ENCODE data around the gene INSIG2. TPM values are rescaled to one million over a fixed set of nuclear protein-coding genes. Genes with fewer than 3 reads are reported as not detected.

INSIG2 gene
- total RNA-seq, 1 donor from 2014 or later, result 11.9 TPM

DNA sequence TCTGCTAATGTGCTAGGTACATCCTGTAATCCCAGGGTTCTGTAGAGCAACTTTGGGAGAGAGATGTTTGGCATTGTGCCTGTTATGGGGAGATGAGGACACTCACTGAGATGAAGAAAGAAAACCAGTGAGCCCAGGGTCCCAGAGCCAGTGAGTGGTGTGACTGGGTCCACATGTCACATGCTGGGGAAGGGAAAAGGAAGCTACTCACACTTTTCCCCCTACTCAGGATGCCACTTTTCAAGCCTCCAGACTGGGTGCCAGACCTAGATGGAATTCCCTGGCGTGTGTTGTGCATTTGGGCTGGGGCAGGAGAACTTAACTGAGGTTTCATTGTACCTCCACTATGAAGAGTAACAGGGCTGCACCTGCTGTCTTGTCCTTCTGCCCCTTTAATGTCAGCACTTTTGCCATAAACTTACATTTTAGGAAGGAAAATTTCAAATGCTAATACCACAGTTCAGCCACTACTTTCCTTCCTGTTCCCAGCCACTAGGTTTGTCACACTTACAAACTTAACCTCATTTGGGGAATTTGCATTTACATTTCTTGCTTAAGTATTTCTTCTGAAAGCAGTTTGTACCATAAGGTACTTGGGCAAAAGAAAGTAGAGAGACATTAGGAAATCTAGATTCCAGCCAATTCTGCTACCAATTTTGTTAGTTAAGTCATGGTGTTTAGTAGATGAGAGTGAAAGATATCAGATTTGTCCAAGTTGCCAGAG lies 10.2 kb downstream of the INSIG2 start:
- no peak for DNase-seq (ENCODE audit: low read depth in 2 of 2)

DNA sequence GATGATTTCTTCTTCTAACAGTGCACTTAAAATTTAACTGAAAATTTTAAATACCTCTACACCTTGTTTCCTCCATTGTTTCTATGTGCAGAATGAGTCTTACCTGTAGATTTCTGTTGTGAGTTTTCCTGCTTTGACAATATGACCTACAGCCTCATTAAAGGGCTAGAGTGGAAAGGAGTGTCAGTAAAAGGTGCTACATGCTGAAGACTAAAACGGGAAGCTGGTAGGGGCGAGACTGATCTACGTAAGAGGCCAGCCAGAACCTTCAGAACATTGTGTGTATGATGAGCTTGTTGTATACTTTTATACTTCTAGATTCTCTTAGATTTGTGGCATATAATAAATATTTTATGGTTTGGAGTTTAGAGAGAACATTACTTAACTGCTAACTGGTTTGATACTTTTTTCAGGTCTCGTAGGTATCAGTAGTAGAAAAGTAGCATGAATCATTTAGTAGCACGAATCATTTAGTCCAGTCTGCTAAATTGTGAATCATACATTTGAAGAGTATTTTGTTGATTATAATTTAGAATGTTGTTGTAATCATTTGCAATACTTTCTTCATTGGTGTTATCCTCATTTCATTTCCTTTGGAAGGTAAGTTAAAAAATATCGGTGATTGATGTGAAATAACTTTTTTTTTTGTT lies 14.3 kb downstream of the INSIG2 start:
- no peak for DNase-seq (ENCODE audit: low read depth in 2 of 2)

DNA sequence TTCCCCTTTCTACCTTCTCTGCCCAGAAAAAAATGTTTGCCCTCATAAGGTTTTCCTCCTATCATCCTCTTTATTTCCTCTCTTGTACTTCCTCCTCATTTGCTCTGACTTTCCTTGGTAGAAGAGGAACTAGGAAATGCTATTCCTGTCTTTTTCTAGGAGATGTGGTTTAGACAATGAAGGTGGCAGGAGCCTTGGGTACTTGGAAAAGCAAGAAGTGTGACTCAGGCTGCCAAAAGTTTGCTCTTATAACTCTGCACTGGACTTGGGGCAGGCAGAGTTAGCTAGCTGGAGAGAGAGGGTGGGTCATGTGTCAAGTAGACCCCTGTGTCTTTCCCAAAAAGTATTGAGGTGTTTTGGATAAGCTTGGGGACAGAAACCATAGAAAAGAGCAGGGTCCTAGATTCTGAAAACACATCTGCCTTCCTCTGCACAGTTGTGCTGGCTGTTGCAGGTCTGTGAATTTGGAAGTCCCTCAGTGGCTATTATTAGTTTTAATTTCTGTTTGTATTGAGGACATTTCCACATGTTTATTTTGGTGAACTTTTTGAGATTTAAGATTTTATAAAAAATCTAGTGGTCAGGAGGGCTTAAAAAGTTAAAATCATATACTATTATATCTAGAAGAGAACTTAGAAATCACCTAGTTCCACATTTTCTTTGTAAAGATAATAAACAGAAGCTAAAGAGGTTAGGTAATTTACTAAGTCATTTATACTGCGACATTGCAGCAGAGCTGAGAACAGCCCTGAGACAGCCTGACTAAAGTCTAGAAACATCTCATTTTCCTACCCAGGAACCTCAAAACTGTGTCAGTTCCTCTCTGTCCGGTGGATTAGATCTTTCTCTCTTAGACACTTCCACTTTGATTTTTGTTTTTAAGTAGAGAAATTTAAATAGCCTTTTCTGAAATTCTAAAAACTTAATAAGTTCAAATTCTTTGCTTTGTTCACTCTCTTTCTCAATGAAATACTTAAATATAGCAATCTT lies 16.0 kb downstream of the INSIG2 start:
- no peak for DNase-seq (ENCODE audit: low read depth in 2 of 2)

DNA sequence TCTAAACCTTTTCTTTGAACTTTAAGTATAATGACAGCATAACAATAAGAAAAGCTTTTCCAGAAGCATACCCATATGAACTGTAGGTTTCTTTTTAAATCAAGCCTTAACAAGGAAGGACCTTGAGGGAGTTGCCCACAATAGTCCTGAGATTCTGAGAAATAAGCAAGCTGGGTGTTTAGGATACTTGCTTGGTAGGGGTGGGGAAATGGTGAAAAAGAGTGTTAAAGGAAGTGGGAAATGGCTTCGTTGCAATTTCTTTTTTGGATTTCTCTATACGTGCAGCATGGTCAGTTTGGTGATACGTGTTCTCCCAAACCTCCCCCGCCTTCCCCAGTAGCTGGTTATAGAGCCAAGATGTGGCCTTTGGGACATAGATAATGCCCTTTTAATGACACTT lies 17.2 kb downstream of the INSIG2 start:
- no peak for DNase-seq (ENCODE audit: low read depth in 2 of 2)

DNA sequence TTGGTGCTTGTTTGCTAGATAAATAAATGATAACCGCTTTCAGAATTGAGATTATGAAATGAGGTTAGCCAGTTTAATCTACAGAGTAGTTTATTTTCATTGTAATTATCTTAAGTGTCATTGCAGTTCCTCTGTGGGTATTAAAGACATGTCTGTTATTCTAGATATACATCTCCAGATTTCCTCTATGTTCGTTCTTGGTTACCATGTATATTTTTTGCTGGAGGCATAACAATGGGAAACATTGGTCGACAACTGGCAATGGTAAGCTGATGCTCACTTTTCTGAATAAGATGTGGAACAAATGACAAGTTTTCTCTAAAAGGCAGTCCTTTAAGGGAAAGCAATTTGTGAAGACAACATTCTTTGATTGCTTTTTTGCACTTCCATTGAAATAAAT lies 18.7 kb downstream of the INSIG2 start:
- no peak for DNase-seq (ENCODE audit: low read depth in 2 of 2)

DNA sequence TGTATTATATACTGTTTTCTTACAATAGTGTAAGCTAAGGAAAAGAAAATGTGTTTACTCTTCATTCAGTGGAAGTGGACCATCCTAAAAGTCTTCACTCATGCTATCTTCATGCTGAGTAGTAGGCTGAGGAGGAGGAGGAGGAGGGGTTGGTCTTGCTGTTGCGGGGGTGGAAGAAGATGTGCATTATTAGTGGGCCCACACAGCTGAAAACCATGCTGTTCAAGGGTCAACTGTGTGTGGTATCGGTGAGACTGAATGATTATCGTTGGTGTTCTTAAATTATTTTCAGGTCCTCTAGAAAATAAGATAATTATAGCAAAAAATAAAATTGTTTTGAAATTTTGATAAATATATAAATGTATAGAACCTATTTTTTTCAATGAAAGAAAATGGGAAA lies 22.0 kb downstream of the INSIG2 start:
- no peak for DNase-seq (ENCODE audit: low read depth in 2 of 2)

DNA sequence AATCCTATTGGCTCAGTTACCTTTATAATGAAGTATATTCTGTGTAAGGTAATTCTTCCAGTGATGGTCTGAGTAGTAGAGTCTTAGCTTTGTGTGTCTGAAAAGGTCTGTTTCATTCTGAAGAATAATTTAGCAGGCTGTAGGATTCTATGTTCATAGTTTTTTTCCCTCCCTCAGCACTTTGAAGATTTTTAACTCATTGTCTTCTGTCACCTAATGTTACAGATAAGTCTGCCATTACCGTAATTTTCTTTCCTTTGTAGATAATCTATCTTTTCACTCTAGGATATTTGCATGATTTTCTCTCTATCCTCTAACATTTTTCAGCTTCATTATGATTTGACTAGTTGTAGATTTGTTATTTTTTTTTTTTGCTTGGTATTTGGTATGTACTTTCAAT lies 22.7 kb downstream of the INSIG2 start:
- DNase-seq (ENCODE audit: low read depth in 2 of 2), result no peak

DNA sequence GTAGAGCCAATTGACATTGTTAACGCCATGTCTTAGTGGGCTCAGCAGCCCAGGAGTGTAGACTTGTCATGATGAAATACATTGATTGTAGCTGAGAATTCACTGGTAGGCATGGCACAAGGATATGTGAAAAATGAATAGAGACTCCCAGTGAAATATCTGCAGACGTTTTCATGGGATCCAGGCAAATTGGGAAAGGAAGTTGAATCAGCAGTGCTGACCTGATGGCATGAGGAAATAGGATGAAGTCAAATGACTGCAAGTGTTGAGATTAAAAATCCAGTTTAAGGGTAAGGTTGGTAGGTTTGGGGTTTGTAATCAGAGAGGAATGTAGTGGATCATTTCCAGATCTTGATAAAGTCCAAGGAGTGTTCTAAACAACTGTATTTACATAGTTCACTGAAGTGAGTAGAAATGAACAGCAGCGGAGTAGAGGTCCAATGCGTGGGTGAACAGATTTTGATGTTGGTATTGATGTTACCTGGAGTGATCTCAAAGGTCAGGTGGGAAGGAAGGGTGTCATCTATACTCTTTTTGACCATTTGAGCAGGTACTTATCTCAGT lies 24.6 kb downstream of the INSIG2 start:
- peak in 1 of 2 donors; percentile 85 for DNase-seq (ENCODE audit: low read depth in 2 of 2)

DNA sequence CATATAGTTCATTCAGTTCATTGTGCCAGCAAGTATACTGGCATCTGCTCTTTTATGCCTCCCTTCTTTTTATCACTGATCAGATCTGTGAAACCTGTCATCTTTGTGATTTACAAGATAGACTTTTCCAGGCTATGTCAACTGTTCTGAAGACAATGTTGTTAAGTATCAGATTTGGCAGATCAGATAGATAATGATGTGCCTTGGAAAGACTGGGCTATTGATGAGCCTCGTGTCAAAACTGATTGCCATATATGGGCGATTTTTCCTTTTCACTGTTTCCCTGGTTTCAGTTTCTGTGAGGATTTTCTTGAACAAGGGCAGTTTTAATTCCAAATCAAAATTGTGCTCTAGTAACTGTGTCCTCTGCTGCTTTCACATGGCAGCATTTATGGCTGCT lies 26.6 kb downstream of the INSIG2 start:
- no peak for DNase-seq (ENCODE audit: low read depth in 2 of 2)

DNA sequence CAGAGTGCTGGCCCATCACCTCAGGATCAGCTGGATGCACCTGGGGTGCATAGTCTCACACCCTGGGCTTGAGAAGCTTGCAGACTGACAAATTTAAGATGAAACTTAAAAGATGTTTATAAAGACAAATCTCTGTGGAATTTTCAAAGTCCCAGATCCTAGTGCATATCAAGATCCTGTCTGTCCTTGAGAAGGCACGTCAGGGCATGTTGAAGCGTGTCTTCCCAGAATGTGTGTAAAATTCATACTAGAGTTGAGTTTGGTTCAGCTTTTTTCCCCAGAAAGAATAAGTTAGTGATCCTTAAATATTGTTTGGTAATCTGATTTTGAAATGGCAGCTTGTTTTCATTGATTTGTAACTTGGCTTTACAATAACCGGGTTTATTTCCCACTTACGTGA lies 27.5 kb downstream of the INSIG2 start:
- DNase-seq (ENCODE audit: low read depth in 2 of 2), result no peak

DNA sequence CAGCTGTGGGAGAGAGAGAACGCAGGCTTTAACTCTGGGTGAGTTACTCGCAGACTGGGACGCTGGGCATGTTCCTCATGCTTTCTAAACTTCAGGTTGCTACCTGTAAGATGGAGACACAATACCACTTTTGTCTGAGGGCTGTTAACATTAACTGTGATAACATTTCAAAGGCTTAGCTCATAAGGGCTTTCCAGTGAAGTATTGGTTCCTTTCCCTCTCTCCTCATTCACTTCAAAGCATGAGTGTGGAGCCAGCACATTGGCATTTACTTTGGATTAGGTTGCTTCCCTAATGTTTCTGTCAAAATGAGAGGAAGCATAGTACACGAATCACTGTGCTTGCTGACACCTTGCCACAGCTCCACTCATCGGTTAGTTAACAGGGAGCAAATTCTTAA lies 30.2 kb downstream of the INSIG2 start:
- DNase-seq (ENCODE audit: low read depth in 2 of 2), result no peak

DNA sequence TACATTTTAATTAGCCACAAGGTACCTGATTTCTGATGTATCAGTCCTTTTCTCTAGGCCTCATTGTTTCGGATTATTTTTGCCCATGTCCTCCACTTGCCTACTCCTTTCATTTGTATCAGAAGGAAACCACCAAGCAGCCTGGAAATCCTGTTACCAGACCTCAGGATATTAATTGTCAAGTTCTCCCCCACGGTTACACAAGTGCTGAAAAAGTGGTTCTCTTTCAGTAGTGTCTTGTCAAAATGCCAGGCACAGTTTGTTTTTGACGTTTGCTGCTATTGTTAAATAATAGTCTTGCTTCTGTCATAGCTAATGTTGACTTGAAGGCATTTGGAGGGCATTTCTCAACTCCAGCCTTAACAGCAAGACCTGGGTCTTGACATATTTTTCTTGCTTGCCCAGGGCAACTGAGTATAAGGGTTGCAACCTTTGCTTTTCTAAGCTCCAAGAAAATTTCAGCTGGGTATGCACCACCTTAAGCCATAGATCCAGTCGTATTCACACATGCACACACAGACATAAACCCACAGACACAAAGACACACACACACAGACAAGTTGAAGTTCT lies 31.0 kb downstream of the INSIG2 start:
- DNase-seq (ENCODE audit: low read depth in 2 of 2), result peak; percentile 58 to 85

DNA sequence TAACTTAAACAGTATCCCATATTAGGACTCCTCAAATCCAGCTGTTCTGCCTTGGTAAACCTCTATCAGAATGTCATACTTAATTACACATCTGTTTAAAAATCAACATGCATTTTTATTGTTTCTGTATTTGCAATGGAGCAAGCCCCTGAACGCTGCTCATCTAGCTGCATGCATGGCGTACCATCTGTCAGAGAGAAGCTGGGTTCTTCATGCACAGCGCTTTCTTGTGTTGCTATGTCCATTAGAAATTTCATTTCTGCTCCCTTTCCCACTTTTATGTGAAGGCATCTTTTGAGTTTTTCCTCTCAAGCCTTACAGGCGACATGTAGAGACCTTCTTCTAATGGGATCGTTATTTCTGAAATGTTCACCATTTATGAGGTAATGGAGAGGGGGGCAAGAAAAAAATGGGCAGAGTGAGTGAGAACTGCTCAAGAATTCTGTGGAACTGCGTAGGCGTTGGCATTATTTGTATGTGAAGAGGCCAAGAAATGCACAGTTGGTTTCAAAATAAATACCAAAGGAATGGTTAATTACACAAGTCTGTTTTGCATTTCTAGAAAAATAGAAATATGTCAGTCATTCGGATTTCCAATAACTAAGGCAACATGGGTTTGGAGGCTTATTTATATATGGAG lies 31.6 kb downstream of the INSIG2 start:
- DNase-seq (ENCODE audit: low read depth in 2 of 2), result no peak

DNA sequence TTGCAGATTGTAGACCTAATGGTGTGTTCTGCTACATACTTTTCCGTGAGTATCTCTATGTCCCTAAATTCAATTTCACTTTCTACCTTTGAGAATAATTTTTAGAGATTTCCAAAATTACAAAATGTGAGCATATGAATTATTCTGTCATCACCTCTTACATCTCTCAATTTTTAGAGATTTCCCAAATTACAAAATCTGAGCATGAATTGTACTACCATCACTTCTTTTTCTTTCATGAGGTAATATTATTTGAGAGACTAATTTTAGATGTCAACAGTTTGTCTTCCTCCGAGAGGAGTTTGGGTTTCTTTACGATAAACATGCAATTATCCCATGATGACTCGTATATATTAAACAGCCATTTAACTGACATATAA lies 32.1 kb downstream of the INSIG2 start:
- no peak for DNase-seq (ENCODE audit: low read depth in 2 of 2)

DNA sequence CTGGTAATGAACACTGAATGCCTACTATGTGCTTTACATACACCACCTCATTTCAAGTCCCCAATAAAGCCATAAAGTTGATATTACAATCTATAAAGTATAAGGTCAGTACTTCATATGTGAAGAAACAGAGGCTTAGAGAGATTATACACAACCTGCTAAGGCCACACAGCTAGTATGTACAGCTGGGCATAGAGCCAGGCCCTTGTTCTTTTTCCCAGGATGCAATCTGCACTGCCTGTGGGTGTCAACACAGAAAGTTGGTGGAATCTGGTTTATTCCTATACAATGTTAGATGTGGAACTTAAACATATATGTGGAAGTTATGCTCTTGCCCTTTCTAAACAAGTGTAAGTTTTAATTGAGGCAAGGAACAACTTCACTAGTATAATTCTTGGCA lies 32.8 kb downstream of the INSIG2 start:
- peak in 1 of 2 donors; percentile 42 for DNase-seq (ENCODE audit: low read depth in 2 of 2)

DNA sequence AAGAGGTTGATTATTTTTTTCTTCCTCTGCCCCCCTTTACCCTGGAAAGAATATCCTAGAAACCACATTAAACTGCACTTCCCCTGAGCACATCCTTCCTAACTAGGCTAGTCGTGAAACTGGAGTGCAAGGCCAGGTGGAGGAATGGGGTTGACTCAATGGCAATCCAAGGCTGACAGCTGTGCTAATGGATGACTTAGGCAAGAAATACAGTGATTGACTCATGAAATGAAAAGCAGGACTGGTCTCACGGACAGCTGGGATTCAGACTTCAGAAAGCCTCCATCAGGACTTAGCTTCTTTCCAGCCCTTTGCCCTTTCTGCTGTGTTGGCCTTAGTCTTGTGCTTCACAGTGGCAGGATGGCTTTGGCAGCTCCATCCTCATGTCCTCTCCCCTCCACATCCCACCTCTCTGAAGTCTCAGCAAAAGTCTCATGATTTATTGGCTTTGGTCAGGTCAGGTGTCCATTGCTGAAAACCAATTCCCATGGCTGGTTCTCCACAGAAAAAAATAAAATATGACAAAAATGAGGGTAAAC lies 33.8 kb downstream of the INSIG2 start:
- DNase-seq (ENCODE audit: low read depth in 2 of 2), result no peak

DNA sequence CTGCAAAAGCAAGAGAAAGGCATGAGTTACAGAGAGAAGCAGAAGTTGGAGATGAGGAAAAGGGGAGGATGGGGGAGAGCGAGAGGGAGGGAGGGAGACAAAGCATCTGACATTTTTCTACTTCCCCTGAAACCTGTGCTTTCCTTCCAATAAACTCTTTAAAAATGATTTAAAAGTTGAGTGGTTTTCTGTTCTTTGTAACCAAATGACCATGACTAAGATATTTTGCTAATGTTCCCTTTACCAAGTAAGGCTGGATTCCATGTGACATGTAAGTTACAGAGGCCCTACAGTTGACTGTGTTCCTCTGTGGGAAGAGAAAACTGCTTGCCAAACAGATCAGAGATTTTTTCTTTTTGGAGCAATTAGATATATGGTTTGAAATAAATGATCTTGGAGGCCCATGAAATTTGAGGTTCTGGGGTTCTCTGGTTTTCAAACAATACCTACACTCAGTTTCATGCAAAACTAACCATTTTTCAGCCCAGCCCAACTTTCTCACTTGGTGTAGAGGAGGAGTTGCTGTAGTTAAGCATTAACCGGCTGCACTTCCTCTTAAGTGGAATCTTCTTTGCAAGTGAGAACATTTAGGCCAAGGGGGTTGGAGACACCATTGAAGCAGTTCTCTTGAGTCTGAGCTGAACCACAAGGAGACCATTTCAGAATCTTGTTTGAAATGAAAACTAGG lies 34.5 kb downstream of the INSIG2 start:
- no peak for DNase-seq (ENCODE audit: low read depth in 2 of 2)

DNA sequence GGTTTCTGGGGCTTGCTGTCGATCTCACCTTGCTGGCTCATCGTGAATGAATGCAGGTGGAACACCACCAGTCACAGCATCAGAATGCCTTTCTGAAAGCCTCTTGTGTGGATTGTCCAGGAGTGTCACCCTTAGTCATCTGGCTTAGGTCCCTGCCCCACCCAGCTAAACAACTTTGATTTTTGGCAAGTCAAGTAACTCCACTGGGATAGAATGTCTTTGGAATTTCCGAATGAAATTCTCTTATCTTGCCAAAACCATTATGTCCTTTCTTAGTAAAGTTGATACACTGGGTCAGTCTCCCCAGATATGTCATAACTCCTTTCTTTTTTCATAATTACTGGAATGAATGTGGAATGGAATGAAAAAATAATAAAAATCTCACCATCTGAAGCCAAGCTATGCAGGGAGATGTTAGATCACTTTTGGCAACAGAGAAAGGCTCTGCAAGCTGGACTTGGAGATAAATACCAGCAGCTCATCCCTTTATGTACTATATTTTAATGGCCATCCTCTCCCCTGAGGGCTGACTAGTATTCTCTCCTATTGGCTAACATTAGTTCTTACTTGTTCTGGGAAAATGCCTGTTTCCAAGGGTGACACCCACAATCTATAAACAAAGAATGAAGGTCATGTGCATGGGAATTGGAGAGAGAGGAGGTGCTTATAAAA lies 35.4 kb downstream of the INSIG2 start:
- peak; percentile 89 to 92 for DNase-seq (ENCODE audit: low read depth in 2 of 2)

DNA sequence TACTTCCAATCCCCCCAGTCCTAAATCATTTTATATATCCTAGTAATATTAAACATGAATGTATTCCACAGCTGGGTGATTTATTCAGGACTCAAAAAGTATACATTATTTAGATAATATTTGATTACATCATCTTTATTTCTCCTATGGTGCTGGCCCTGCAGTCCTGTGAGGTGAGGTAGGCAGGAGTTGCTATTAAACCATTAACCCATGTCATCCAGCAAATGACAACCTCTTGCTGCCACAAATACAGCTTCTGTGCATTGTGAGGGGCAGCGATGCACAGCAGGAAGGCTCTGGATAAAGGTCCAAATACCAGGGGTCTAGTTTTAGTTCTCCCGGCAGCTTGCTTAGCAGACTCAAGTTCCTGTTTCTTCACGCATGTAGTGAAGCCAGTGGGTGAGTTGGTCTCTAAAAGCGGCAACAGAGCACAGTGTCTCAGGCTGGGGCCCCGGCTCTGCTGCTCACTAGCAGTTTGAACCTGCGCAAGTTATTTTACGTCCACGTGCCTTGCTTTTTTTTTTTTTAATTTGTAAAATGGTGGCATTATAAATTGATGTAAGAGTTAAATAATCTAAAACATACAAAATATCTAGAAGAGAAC lies 36.1 kb downstream of the INSIG2 start:
- DNase-seq (ENCODE audit: low read depth in 2 of 2), result peak in 1 of 2 donors; percentile 28

All from dermis microvascular lymphatic vessel endothelial cell (primary cell).